Stomach smooth muscle (tissue), 2 donors: ENCODE results near the gene GSTM1.

Source experiments
- H3K27ac ChIP-seq: one replicate; pipeline ENCODE4 v1.7.0; 2013; ENCODE audit warnings: mild to moderate bottlenecking, low read length, inconsistent platforms
- H3K27me3 ChIP-seq, 2 donors: one replicate each; pipeline ENCODE4 v1.7.0; 2013; ENCODE audit warnings: low read length in 2 of 2; ENCODE audit not compliant: insufficient read depth in 2 of 2, control insufficient read depth in 1 of 2
- H3K36me3 ChIP-seq, 2 donors: one replicate each; pipeline ENCODE4 v1.7.0; 2013; ENCODE audit warnings: low read length in 2 of 2; ENCODE audit not compliant: control insufficient read depth in 2 of 2, insufficient read depth in 2 of 2
- H3K4me1 ChIP-seq: one replicate; pipeline ENCODE4 v1.7.0; 2013; ENCODE audit warnings: low read length; ENCODE audit not compliant: control insufficient read depth, insufficient read depth
- H3K4me3 ChIP-seq, 2 donors: one replicate each; pipeline ENCODE4 v1.7.0; 2013; ENCODE audit warnings: low read length in 2 of 2
- H3K9ac ChIP-seq, 2 donors: one replicate each; pipeline ENCODE4 v1.7.0; 2013; ENCODE audit warnings: low read length in 2 of 2, mild to moderate bottlenecking in 1 of 2
- H3K9me3 ChIP-seq, 2 donors: one replicate each; pipeline ENCODE4 v1.7.0; 2013; ENCODE audit warnings: low read length in 2 of 2; ENCODE audit not compliant: control insufficient read depth in 2 of 2
- donor health status: healthy.
- donor health status: Pancreatic carcinoma.

Gene GSTM1

GRCh38 chr1:109728870-109729269 lies 41.3 kb downstream of the GSTM1 start:
- Histone ChIP-seq H3K4me1 (no peaks in the 10 kb centered on the region), H3K27me3 (no peaks in the 10 kb centered on the region), H3K9ac (no peak overlapping the region), H3K4me3 (no peak overlapping the region), H3K9me3 (no peaks in the 10 kb centered on the region), H3K36me3 (no peaks in the 10 kb centered on the region), H3K27ac (no peak overlapping the region)

DNA sequence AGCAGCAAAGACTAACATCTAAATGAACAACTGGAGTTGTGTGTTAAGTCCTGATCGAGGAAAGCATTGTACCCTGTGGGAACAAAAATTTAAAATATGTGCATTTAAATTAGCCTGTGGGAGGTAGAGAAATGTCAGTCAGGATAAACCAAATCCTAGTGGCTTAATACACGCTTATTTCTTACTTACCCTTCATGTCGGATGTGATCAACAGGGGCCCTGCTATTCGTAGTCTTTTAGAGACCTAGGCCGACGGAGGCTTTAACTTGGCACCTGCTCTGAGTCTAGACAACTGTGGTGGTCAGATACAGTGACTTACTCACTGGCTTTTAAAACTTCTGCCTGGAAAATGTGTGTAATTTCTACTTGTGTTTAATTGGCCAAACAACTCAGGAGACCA lies 43.0 kb downstream of the GSTM1 start:
- Histone ChIP-seq H3K9me3 (no peaks in the 10 kb centered on the region), H3K27me3 (no peaks in the 10 kb centered on the region), H3K36me3 (peaks cover 0 to 7% of the 10 kb centered on the region in 2 donors), H3K4me3 (no peak overlapping the region), H3K27ac (no peak overlapping the region), H3K4me1 (no peaks in the 10 kb centered on the region), H3K9ac (no peak overlapping the region)

GRCh38 chr1:109732390-109732881 lies 44.8 kb downstream of the GSTM1 start:
- no peaks in the 10 kb centered on the region for H3K4me1 ChIP-seq
- H3K4me3 ChIP-seq: no peak overlapping the region
- H3K36me3 ChIP-seq: peaks cover 8 to 14% of the 10 kb centered on the region in 2 donors
- H3K9ac ChIP-seq: no peak overlapping the region
- H3K27ac ChIP-seq: no peak overlapping the region
- H3K9me3 ChIP-seq: no peaks in the 10 kb centered on the region
- no peaks in the 10 kb centered on the region for H3K27me3 ChIP-seq

- Histone ChIP-seq H3K27ac (no peak overlapping the region), H3K27me3 (no peaks in the 10 kb centered on the region), H3K4me1 (no peaks in the 10 kb centered on the region), H3K36me3 (peaks cover 13 to 19% of the 10 kb centered on the region in 2 donors), H3K9ac (no peak overlapping the region), H3K4me3 (no peak overlapping the region), H3K9me3 (no peaks in the 10 kb centered on the region)
Observed at GRCh38 chr1:109733236-109733870, 45.7 kb downstream of the GSTM1 start.

DNA sequence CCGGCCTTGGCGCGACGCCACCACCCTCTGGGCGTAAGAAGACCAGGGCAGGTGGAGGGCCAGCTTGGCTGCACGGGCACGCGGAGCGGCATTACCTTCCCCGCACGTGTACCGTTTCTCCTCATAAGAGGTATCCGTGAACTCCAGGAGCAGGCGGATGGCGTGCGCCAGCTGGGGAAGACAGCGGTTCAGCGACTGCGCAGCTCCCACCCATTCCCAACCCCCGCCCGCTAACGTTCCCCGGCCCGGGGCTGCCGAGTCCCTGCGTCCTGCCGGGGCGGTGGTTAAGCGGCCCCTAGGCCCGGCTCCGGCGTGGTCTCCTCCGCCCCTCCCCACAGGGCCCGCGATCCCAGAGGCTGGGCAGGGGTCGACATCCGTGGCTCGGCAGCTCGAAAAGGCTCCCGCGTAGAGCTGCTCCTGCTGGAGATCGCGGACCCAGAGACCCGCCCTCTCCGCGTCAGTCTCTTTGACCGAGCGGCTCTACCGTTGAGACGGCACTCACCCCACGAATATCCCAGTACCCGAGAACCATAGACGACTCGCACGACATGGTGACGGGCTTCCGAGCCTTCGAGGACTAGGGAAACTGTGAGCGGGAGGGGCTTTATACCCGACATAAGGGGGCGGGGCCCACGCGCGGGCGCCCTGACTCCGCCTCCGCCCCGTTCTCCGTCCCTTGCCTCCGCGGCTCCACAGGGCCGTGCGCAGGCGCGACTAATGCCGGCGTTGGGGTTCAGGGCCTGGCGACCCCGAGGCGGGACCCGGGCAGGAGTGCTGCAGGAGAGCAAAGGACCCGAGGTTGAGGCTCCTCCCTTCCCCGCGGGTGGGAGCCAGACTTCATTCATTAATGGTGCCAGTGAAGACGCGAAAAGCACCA lies 52.4 kb downstream of the GSTM1 start:
- H3K4me3 ChIP-seq: peak overlapping the region; percentile 84 to 96
- peaks cover 13% of the 10 kb centered on the region for H3K4me1 ChIP-seq
- H3K27ac ChIP-seq: no peak overlapping the region
- H3K27me3 ChIP-seq: no peaks in the 10 kb centered on the region
- no peaks in the 10 kb centered on the region for H3K9me3 ChIP-seq
- H3K9ac ChIP-seq: peak overlapping the region; percentile 68 to 86
- peaks cover 13% of the 10 kb centered on the region in 2 donors for H3K36me3 ChIP-seq

DNA sequence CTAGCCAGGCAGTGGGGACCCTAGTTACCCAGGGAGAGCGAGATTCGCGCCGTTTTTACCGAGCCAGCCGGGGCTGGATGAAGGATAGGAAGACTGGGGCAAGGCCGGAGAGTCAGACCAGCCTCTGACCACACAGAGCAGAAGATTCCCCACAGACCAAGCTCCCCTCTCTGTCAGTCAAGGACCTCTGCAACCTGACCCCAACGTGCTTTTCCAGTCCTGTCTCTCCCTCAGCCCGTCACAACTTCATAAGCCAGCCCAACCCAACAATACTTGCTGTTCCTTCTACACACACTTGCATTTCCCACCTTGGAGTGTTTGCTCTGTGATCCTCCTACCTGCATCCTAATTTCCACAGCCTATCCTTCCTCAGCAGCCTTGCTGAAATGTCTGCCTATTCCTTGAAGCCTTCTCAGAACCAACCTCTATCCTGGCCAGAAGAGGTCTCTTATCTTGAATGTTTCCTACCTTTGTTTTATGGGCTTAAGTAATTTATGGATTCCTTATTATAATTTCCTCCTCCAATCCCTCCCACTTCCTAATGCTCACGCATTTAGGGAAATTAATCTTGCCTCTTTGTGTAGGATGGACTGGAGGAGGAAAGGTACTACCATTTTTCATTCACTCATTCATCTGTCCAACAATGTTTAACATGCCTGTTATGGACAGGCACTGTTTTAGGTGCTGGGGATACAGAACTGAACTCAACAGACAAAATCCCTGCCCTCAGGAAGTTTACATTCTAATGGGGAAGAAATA lies 53.2 kb downstream of the GSTM1 start, which contains the start of gene GSTM3:
GSTM3 (minus strand) TSS at position 424 of the 759 bp plus-strand sequence. CDS start 751 bp downstream, outside the sequence.
- Histone ChIP-seq H3K4me1 (peaks cover 13% of the 10 kb centered on the region), H3K9me3 (no peaks in the 10 kb centered on the region), H3K27me3 (no peaks in the 10 kb centered on the region), H3K36me3 (peaks cover 13% of the 10 kb centered on the region in 2 donors), H3K27ac (no peak within 1 kb of the TSS), H3K9ac (peak within 1 kb of the TSS; percentile 68 to 86), H3K4me3 (peak within 1 kb of the TSS; percentile 84 to 96)
